ENCODE results near the gene ECEL1.
A peak's percentile ranks its signal among the peaks of the same experiment; 100 is the strongest.
"Not testable (repeated sequence)": the region's sequence is repeated elsewhere in the genome, so short reads cannot be mapped to it uniquely, and the experiment has no call there.

ECEL1 gene

DNA sequence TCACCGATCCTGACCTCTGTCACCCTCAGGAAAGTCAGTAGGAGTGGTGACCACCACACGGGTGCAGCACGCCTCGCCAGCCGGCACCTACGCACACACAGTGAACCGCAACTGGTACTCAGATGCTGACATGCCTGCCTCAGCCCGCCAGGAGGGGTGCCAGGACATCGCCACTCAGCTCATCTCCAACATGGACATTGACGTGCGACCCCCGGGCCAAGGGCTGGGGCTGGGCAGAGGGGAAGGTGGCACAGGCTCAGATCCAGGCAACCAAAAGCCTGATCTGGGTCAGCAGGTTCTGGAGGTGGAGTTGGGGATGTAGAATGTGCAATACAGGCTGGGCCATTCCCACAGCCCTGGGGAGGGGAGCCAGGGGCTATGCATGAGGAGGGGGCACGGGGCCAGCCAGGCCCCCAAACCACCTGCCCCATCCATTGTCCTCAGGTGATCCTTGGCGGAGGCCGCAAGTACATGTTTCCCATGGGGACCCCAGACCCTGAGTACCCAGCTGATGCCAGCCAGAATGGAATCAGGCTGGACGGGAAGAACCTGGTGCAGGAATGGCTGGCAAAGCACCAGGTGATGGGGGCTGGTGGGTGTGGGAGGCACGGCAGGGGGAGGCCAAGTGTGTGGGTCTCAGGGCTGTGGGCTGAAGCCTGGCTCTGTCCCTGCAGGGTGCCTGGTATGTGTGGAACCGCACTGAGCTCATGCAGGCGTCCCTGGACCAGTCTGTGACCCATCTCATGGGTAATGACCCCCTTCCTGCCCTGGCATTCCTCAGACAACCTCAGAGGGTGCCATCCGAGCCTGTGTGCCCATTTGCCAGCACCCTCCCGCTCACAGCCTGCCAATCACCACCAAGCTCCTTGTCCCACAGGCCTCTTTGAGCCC, 30.3 kb downstream of the ECEL1 start:
- no peak overlapping the region for H3K27ac Mint-ChIP-seq
- no peaks in the 10 kb centered on the region for H3K4me1 Mint-ChIP-seq
- peaks cover 44 to 59% of the 10 kb centered on the region in 2 donors for H3K27me3 Mint-ChIP-seq
- ATAC-seq (replicated peaks) (no peak), DNase-seq (no peak)
- H3K4me3 Mint-ChIP-seq, result no peak overlapping the region
- no peaks in the 10 kb centered on the region for H3K36me3 Mint-ChIP-seq
- H3K9me3 Mint-ChIP-seq, result no peaks in the 10 kb centered on the region

DNA sequence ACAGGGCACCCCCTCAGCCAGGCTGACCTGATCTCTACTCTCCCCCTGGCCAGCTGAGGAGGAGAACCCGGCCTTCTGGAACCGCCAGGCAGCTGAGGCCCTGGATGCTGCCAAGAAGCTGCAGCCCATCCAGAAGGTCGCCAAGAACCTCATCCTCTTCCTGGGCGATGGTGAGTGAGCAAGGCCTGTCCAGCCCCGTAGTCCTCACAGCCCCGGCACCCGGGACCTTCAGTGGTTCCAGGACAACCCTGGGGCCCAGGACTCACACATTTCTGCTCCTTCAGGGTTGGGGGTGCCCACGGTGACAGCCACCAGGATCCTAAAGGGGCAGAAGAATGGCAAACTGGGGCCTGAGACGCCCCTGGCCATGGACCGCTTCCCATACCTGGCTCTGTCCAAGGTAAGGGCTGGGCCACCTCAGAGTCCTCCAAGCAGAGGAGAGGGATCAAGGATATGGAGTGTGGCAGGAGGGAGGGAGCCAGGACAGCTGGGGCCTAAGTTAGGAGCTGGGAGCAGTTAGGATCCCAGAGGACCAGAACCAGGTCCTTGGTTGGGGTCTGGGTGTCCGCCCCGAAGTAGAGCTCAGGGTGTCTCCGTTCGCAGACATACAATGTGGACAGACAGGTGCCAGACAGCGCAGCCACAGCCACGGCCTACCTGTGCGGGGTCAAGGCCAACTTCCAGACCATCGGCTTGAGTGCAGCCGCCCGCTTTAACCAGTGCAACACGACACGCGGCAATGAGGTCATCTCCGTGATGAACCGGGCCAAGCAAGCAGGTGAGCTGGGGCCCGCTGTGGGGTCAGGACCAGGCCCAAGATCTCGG, 31.1 kb downstream of the ECEL1 start:
- DNase-seq, result no peak
- no peak for ATAC-seq (replicated peaks)
- H3K4me3 Mint-ChIP-seq, result no peak overlapping the region
- no peaks in the 10 kb centered on the region for H3K9me3 Mint-ChIP-seq
- H3K4me1 Mint-ChIP-seq, result no peaks in the 10 kb centered on the region
- H3K27ac Mint-ChIP-seq, result no peak overlapping the region
- H3K36me3 Mint-ChIP-seq, result no peaks in the 10 kb centered on the region
- peaks cover 44 to 59% of the 10 kb centered on the region in 2 donors for H3K27me3 Mint-ChIP-seq

DNA sequence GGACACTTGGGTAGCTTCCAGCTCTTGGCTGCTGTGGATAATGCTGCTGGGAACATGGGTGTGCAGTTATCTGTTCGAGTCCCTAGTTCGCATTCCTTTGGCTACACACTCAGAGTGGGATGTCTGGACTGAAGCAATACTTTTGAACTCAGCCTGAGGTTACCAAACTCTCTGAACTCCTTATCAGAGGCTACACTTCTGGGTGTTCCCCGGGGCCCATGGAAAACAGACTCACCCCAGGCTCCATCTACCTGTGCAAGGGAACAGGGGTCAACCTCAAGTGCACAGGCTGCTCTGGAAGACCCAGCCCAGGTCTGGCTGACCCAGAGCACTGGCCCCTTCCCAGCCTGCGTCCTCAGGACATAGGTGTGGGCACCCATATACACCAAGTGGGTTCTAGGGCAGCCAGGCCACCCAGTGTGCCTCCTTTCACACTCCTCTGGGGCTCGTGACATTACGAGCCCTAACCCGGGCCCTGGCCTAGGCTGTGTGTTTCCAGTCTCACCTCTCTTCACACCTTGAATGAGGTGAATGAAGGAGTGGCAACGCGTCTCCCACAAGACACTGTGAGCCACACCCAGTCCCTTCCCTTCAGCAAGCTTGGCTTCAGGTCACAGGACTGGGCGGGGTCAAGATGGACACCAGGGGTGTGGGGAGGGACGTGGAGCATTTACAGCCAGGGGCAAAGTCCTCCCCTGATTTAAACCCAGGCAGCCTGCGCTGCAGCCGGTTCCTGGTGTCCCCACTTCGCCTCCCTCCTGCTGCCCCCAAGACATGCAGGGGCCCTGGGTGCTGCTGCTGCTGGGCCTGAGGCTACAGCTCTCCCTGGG, 32.0 kb downstream of the ECEL1 start, which contains the start of gene ALPI:
TSS of gene ALPI (plus strand) at position 728 of the 830 bp plus-strand sequence. CDS start at position 775, 47 bp downstream.
- no peak for DNase-seq
- Mint-ChIP-seq H3K4me1 (no peaks in the 10 kb centered on the region), H3K4me3 (no peak within 1 kb of the TSS), H3K27me3 (peaks cover 44 to 53% of the 10 kb centered on the region in 2 donors), H3K9me3 (no peaks in the 10 kb centered on the region), H3K36me3 (no peaks in the 10 kb centered on the region), H3K27ac (no peak within 1 kb of the TSS)
- ATAC-seq (replicated peaks), result no peak

DNA sequence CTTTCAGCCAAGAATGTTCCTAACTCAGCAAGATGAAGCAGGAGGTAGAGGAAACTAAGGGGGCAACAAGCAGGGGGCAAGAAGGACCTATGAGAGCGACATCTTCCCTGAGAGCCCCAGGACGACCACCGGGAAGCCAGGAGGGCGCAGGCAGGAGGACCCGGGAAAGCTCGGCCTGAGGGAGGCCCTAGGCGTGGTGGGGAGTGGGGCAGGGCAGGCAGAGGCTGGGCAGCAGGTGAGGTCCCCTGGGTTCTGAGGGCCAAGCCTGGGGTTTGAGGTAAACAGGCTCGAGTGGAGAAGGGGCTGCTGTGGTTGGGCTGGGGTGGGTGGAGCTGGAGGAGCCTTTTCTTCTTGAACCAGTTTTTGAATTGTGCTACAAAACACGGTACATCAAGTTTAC, 33.0 kb downstream of the ECEL1 start:
- Mint-ChIP-seq H3K36me3 (no peaks in the 10 kb centered on the region), H3K4me1 (no peaks in the 10 kb centered on the region), H3K4me3 (no peak overlapping the region), H3K27ac (no peak overlapping the region), H3K27me3 (peaks cover 37 to 45% of the 10 kb centered on the region in 2 donors), H3K9me3 (no peaks in the 10 kb centered on the region)
- DNase-seq (no peak), ATAC-seq (replicated peaks) (no peak)

DNA sequence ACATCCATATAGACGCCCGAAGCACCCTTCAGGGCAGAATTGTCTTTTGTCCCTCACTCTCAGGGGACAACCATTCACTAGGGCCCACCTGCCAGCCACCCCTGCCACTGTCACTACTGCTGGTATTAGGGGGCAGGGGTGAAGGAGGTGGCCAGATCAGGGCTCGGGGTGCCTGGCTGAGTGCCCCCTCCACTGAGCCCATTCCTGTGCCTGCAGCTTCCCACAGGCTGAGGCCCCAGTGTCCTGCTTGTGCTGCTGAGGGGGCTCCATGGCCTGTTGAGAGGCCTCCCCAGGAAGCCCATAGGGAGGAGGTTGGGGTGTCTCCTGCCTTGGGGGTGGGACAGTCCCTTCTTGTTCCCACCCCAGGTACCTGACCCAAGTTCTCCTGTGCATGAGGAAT, 36.0 kb downstream of the ECEL1 start:
- ATAC-seq (replicated peaks); DNase-seq; H3K9me3 Mint-ChIP-seq; H3K27ac Mint-ChIP-seq; H3K4me3 Mint-ChIP-seq; H3K4me1 Mint-ChIP-seq; H3K36me3 Mint-ChIP-seq: not testable (repeated sequence)
- peaks cover 16 to 21% of the 10 kb centered on the region in 2 donors for H3K27me3 Mint-ChIP-seq

DNA sequence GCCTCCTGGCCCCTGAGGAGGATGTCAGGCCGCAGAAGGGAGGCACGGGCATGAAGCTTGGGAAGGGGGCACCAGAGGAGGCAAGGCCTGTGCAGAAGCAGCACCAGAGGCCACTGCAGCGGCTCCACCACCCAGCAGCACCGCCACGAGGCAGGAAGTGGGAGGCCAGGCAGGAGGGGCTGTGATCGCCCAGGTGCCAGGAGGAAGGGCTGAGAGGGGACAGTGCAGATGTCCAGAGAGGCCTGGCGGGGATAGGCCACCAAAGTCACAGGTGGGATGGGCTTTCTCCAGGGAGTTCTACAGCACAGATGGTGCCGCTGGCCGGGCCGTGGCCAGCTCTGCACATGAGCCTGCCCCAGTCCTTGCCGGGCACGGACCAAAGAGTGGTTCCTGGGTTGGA, 37.7 kb downstream of the ECEL1 start:
- Mint-ChIP-seq H3K36me3 (no peaks in the 10 kb centered on the region), H3K4me3 (no peak overlapping the region), H3K9me3 (no peaks in the 10 kb centered on the region), H3K27me3 (peaks cover 2 to 15% of the 10 kb centered on the region in 2 donors), H3K27ac (no peak overlapping the region), H3K4me1 (peaks cover 0 to 2% of the 10 kb centered on the region in 2 donors)
- no peak for DNase-seq
- peak in 1 of 2 donors; percentile 27 for ATAC-seq (replicated peaks)

DNA sequence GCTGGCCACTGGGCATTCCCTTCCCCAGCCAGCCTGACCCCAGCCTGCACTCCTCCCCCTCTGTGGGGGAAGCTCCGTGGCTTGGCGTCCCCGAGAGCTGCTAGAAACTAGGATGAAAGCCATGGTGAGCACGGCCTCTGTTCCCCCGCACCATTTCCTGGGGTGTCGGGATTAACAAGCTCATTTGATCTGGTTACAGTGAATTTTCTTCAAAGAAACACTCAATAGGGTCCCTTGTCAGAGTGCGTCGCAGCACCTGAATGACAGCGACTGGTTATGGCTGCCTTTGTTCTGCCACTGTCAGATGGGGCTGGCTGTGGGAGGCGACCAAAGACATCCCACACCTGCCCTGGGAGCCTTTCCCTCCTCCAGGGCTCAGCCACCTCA, 39.3 kb downstream of the ECEL1 start:
- no peak overlapping the region for H3K4me3 Mint-ChIP-seq
- no peak overlapping the region for H3K27ac Mint-ChIP-seq
- peaks cover 0 to 13% of the 10 kb centered on the region in 2 donors for H3K27me3 Mint-ChIP-seq
- no peaks in the 10 kb centered on the region for H3K36me3 Mint-ChIP-seq
- no peaks in the 10 kb centered on the region for H3K9me3 Mint-ChIP-seq
- DNase-seq (no peak), ATAC-seq (replicated peaks) (no peak)
- peaks cover 0 to 4% of the 10 kb centered on the region in 2 donors for H3K4me1 Mint-ChIP-seq

DNA sequence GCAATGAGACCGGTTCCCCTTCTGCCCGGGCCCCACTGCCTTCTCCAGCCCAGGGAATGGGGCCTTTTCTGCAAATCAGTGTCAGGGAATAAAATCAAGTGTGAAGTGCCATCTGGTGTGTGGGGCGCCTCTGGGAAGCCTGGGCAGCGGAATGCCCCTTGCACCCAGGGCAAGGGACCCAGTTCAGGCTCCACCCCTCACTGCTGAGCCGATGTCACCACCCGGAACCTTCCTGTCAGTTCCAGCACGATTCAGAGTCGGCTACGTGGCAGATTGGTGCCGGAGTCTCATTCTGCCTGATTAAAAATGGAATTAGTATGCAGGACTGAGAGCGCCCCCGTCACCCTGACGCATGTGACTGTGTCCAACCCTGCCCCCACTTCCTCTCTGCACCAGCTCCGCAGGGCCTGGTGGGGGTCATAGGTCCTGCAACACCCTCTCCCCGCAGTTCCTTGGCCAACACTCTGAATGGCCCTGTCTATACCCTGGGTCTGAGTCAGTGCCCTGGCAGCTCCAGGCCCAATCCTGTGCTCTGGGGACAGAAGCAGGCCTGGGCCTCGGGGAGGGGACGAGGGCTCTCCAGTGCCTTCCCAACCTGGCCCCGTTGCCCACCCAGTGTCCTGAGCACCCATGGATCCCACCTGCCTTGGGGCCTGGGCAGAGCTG, 39.9 kb downstream of the ECEL1 start:
- ATAC-seq (replicated peaks) (no peak), DNase-seq (no peak)
- Mint-ChIP-seq H3K9me3 (no peaks in the 10 kb centered on the region), H3K27ac (no peak overlapping the region), H3K4me3 (no peak overlapping the region), H3K27me3 (peaks cover 0 to 10% of the 10 kb centered on the region in 2 donors), H3K36me3 (no peaks in the 10 kb centered on the region), H3K4me1 (peaks cover 0 to 4% of the 10 kb centered on the region in 2 donors)

DNA sequence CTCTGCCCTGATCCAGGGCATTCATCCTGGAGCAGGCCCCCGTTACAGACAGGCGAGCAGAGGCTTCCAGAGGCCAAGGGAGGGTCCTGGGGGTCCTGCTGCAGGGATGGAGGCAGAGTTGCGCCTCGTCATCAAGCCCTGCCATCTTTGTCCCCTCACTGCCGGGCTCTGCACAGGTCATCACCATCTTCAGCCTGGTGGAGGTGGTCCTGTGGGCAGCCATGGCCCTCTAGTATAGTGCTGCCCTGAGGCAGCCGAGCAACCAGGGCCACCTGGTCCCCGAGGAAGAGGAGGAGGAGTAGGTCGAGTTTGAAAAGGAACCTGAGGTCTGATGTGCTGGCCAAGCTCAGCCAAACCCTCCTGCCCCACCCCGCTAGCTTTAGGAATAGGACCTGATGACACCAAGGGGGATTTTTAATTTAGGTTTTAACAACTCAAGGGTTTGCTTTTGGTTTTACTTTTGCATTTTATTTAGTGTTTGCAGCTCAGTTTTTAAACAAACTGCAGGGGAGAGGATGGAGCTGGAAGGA, 40.5 kb downstream of the ECEL1 start:
- H3K27ac Mint-ChIP-seq, result no peak overlapping the region
- H3K4me3 Mint-ChIP-seq, result no peak overlapping the region

DNA sequence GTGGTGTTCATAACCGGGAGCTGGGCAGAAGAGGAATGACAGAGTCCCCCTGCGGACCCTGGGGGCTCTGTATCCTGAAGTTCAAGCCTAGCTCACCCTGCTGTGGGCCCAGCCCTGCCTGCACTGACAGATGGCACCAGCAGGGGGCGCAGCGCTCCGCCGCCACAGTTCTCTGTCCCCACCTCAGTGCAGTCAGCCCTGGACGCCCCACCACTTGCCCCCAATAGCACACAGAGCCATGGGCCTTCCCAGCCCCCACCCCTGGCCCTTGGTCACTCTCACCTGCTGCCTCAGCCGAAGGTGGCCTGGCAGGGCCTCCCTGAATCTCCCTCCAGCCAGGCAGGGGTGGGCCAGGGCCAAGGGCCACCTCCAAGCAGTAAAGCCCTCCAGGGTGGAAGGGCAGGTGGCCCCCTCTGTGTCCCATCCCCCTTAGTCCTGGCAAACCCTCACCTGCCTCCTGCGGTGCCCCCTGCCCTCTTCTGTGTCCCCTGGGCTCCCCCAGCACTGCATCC, 41.3 kb downstream of the ECEL1 start:
- ATAC-seq (replicated peaks), result peak; percentile 59 to 60
- H3K27ac Mint-ChIP-seq, result peak overlapping the region; percentile 83
- H3K36me3 Mint-ChIP-seq, DNase-seq, H3K4me3 Mint-ChIP-seq, H3K4me1 Mint-ChIP-seq, H3K9me3 Mint-ChIP-seq, H3K27me3 Mint-ChIP-seq: not testable (repeated sequence)

More for the DNA sequence above, 40.5 kb downstream of the ECEL1 start:
- peaks cover 0 to 5% of the 10 kb centered on the region in 2 donors for H3K27me3 Mint-ChIP-seq
- ATAC-seq (replicated peaks), result no peak
- no peaks in the 10 kb centered on the region for H3K9me3 Mint-ChIP-seq
- no peaks in the 10 kb centered on the region for H3K36me3 Mint-ChIP-seq
- peaks cover 0 to 4% of the 10 kb centered on the region in 2 donors for H3K4me1 Mint-ChIP-seq
- no peak for DNase-seq

DNA sequence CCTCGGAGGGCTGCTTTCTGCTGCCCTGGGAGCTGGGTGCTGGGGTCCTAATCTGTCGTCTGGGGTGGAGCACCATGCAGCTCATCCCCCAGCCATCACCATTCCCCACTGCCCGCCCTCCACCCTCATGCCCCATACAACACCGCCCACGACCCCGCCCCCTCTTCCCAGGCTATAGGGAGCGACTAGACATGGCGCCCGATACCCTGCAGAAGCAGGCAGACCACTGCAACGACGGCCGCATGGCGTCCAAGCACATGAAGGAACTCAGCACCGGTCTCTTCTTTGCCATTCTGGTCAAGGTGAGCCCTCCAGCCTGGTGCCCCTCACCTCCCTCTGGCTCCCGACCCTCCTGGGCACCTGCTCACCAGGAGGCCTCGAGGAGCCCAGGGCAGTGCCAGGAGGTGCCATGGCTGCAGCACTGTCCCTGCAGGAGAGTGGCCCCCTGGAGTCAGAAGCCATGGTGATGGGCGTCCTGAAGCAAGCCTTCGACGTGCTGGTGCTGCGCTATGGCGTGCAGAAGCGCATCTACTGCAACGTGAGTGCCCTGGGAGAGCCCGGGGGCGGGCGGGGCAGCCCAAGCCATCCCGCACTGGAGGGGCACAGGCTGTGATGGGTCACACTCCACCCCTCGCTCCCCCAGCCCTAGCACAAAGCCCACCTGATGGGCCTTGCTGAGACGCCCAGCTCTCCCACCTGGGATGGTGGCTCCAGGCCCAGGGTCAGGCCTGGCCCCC, 42.3 kb downstream of the ECEL1 start:
- H3K27me3 Mint-ChIP-seq, result peaks cover 0 to 13% of the 10 kb centered on the region in 2 donors
- H3K36me3 Mint-ChIP-seq; ATAC-seq (replicated peaks); DNase-seq; H3K4me3 Mint-ChIP-seq; H3K9me3 Mint-ChIP-seq; H3K27ac Mint-ChIP-seq; H3K4me1 Mint-ChIP-seq: not testable (repeated sequence)

DNA sequence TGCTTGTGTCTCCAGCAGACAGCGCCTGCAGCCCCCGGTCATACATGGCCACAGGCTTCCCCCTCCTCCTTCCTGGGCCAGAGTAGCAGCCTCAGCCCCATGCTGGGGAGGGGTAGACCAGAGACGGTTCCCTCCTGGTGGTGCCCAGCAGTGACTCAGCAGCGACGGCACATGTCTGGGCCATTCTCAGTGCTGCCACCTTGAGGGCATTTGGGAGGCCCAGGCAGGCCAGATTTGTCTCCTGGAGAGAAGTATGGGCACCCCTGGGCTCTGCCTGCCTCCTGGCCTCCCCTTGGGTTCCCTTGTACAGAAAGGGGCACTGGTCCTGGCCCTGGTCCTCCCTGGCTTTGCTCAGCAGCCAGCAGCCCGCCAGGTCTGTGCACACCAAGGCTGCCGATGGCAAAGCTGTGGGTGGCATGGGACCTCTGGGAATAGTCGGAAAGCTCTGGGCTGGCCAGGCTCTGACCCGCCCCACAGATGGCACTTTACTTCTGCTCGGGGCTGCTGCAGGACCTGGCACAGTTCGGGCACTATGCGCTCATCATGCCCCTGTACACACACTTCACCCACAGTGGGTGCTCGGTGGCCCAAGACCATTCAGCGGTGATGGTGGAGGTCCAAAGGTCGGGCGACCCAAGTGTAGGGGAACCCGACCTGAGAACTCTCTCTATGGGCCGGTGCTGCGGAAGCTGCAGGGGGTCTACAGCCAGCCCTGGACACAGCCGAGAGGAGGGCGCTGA, 43.1 kb downstream of the ECEL1 start:
- H3K4me3 Mint-ChIP-seq, result no peak overlapping the region
- H3K27ac Mint-ChIP-seq, result no peak overlapping the region
- peaks cover 0 to 18% of the 10 kb centered on the region in 2 donors for H3K27me3 Mint-ChIP-seq
- DNase-seq (peak; percentile 53), ATAC-seq (replicated peaks) (peak; percentile 64 to 73)
- H3K9me3 Mint-ChIP-seq, result no peaks in the 10 kb centered on the region
- H3K4me1 Mint-ChIP-seq, result peaks cover 9 to 13% of the 10 kb centered on the region in 2 donors
- no peaks in the 10 kb centered on the region for H3K36me3 Mint-ChIP-seq

Data from stimulated activated naive B cell treated with anti-CD40 and anti-IgM and Interleukin-4, amounts not matched to agents 10 μg/mL and 1 μg/mL and 100 μg/mL, for 72 hours (primary cell).